Stimulated activated CD4-positive, alpha-beta T cell treated with anti-CD3 and anti-CD28 coated beads, Interleukin-1b, Interleukin-23, amount 100 ng/mL, for 48 hours (primary cell): Measurements from ENCODE around the gene USP37.

Experiments used
- DNase-seq: peaks from one replicate; pipeline ENCODE4 v3.0.0-alpha.2; 2020

USP37 gene

GRCh38 chr2:218429911-218430692, 138.0 kb downstream of the USP37 start:
- no peak for DNase-seq

DNA sequence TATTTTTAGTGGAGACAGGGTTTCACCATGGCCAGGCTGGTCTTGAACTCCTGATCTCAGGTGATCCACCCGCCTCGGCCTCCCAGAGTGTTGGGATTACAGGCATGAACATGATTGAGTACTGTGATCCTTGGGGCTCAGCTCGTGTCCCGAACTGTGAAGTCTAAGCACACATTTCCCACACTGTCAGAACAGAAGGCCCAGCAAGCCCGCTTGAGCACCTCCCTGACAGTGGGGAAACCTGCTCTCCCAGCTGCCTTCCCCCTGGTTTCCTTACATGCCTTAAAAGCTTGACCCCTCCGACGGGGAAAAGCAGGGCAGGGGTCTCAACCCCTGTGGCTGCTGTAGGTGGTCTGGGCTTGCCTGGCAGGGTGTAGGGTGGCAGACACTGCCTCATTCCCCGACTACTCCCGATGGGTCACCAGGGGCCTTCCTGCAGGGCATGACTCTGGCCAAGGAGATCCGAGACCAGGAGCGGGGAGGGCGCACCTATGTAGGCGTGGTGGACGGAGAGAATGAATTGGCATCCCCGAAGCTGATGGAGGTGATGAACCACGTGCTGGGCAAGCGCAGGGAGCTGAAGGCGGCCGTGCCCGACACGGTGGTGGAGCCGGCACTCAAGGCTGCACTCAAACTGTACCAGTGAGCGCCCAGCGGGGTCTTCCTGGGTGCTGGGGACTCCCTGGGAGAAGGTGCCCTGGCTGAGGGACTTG, 139.1 kb downstream of the USP37 start:
- no peak for DNase-seq

DNA sequence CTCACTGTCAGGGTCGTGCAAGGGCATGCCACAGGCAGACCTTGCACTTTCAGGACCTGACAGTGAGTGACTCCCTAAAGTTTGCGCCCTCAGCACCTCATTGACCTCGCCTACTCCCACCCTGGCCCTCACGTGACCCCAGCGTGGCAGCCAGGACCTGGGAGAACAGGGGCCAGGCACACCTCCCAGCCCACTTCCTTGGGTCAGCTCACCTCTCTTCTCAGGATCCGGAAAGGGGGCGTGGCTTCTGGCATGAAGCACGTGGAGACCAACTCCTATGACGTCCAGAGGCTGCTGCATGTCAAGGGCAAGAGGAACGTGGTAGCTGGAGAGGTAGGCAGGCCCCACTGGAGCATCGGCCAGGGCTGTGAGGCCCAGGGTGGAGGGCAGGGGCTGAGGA, 140.4 kb downstream of the USP37 start:
- no peak for DNase-seq

DNA sequence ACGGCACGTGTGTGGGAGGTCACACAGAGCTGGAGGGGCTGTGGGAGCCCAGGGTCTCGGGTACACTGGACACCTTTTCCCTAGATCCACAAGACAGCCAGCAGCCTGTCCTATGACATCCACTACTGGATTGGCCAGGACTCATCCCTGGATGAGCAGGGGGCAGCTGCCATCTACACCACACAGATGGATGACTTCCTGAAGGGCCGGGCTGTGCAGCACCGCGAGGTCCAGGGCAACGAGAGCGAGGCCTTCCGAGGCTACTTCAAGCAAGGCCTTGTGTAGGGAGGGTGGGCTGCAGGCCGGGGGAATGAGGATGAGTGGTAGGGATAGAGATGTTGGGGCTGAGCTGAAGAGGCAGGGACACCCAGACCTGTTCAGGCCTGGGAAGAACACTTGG, 142.6 kb downstream of the USP37 start:
- no peak for DNase-seq

DNA sequence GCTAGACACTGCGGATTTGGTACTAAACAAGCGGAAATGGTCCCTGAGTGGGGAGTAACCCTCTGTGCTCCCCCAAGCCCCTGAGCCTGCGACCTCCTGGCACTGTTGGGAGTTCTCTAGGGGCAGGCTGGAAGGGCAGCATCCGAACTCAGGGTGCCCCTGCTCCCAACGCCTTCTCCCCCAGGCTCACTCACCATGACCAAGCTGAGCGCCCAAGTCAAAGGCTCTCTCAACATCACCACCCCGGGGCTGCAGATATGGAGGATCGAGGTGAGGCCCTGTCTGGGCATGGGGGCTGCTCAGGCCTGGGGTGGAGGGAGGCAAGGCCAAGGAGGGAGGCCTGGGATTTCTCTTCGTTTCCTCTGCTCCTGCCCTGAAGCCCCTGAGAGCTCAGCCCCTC, 144.6 kb downstream of the USP37 start:
- no peak for DNase-seq

DNA sequence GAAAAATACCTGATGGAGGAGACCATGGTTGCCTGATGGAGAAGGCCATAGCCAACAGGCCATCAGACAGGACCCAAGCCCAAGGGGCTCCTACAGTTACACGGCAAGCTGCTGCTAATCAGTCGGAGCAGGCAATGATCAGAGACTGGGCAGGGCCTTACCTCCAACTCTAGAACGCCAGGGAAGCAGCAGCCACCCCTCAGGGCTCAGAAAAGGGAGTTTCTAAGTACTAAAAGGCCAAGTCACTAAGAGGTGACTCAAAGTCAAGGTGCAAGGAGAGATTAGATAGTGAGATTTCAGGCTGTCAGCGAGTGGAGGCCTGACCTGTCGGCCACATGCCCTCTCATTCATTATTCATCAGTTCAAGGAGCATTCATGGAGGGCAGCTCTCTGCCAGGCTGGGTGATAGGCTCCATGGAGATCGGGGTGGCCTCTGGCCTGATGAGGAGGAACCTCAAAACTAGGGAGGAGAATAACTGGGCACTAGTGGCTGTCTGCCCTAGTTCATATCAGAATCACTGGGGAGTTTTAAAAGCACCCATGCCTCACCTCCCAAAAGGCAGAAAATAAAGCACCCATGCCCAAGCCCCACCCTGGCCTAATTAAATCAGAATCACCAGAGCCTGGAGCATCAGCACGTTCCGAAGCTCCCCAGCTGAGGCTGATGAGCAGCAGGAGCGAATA, 145.6 kb downstream of the USP37 start:
- no peak for DNase-seq

- no peak for DNase-seq
Measured at GRCh38 chr2:218421027-218421426, 147.1 kb downstream of the USP37 start.

- no peak for DNase-seq
Measured at GRCh38 chr2:218419630-218420216, 148.4 kb downstream of the USP37 start.

- DNase-seq = no peak
Measured at GRCh38 chr2:218418717-218419458, 149.3 kb downstream of the USP37 start, which contains the start of gene VIL1. TSS of gene VIL1 (plus strand) at chr2:218419123. CDS start at chr2:218423779, 4,656 bp downstream.

DNA sequence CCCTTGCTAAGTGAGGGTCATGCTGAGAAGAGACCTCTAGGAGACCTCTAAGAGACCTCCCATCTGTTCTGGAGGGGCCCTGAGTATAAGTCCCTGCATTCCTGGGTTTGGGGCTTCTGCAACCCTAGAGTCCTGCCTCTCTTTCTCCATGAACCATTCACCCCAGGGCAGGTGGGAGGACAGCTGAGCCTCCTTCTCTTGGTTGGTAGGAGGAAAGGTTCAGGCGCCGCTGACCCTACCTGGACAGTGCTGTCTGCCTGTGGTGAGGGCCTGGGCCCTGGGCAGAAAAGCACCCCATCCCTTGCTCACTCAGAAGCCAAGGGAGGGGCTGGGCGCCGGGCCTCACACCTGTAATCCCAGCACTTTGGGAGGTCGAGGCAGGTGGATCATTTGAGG, 149.8 kb downstream of the USP37 start:
- no peak for DNase-seq

- no peak for DNase-seq
Measured at GRCh38 chr2:218407717-218408116, 160.4 kb downstream of the USP37 start.

DNA sequence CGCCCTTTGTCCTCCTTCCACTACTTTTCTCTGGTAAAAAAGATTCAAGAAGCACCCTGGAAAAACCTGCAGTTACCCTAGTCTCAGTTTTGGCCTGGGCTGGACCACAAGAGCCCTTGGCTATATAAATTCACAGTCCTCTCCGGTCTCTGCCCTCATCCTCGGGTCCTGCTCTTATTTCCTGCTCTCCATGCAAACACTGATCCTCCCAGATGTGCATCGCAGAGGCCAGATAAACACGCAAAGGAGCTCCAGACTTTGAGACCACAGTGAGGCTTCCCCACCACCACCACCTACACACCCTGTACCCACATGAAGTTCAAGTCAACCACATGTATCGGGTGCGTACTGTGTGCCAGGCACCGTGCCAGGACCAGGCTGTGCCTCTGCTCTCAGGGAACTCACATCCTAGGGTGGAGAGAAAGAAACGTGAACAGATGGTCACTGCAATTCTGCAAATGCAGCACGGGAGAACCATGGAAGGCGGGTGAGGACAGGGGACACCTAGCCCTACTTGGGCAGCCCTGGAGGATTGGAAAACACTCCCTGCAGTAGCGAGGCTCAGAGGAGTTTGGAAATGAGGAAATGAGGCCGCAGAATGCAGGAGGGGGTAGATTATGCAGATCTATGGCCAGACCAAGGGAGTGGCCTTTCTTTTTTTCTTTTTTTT, 161.1 kb downstream of the USP37 start:
- peak; percentile 64 for DNase-seq

DNA sequence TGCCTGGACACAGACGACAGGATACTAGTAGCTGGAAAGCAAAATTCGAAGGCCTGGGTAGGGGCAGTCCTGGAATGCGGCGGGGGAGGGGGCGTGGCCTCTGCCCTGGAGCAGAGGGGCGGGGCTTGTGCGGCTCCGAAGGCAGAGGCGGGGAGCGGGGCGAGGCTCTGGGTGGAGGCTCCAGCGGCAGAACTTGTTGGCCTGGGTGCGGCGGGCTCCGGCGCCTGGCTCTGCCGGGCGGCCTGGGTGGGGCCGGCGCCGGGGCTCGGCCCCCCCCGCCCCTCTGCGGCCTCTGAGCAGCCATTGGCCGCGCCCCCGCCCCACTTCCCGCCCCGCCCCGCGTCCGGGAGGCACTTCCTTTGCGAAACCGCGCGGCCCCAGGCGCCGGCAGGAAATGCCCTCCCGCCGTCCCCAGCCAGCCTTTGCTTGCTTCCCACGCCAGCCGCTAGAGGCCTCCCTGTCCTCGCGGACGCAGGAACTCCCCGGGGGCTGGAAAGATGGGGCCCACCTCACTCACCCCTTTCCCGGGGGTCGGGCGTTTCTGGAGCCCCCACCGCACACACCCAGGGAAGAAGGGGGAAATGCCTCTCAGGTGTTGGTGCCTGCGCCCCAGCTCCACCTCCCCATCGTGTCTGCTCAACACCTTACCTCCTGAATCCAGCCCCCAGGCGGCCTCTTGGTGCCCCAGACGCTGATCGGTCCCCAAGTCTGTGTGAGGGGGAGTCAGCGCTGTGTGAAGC, 161.8 kb downstream of the USP37 start:
- peak; percentile 93 for DNase-seq

DNA sequence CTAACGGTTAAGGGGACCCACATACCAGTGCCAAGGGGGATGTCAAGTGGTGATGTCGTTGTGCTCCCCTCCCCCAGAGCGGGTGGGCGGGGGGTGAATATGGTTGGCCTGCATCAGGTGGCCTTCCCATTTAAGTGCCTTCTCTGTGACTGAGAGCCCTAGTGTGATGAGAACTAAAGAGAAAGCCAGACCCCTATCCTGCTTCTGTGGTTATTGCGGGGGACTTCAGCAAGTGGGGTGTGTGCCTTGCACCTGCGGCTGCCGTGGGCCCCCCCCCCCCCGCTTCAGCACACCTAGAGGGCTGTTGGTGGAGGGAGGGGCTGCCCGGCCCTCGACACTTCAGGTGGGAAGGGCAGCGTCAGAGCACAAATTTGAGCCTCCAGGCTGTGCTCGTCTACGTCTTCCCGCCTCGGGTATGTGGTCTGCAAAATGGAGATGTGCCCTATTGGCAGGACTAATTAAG, 162.4 kb downstream of the USP37 start:
- no peak for DNase-seq

GRCh38 chr2:218405086-218405745, 162.9 kb downstream of the USP37 start:
- DNase-seq = no peak

DNA sequence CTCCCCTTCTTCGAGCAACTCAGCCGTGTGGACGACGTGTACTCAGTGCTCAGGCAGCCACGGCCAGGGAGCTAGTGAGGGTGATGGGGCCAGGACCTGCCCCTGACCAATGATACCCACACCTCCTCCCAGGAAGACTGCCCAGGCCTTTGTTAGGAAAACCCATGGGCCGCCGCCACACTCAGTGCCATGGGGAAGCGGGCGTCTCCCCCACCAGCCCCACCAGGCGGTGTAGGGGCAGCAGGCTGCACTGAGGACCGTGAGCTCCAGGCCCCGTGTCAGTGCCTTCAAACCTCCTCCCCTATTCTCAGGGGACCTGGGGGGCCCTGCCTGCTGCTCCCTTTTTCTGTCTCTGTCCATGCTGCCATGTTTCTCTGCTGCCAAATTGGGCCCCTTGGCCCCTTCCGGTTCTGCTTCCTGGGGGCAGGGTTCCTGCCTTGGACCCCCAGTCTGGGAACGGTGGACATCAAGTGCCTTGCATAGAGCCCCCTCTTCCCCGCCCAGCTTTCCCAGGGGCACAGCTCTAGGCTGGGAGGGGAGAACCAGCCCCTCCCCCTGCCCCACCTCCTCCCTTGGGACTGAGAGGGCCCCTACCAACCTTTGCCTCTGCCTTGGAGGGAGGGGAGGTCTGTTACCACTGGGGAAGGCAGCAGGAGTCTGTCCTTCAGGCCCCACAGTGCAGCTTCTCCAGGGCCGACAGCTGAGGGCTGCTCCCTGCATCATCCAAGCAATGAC, 163.6 kb downstream of the USP37 start:
- no peak for DNase-seq

DNA sequence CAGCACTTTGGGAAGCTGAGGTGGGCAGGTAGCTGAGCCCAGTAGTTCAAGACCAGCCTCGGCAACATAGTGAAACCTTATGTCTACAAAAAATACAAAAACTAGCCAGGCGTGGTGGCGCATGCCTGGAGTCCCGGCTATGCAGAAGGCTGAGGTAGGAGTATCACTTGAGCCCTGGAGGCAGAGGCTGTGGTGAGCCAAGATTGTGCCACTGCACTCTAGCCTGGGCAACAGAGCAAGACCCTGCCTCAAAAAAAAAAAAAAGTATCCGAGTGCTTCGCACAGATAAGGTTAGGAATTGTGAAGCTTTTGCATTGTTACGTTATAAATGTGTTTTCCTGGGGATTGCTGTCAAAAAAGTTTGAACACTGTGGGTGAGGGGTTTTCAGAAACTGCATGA, 164.3 kb downstream of the USP37 start:
- DNase-seq = no peak

GRCh38 chr2:218402911-218403411, 165.2 kb downstream of the USP37 start:
- no peak for DNase-seq

DNA sequence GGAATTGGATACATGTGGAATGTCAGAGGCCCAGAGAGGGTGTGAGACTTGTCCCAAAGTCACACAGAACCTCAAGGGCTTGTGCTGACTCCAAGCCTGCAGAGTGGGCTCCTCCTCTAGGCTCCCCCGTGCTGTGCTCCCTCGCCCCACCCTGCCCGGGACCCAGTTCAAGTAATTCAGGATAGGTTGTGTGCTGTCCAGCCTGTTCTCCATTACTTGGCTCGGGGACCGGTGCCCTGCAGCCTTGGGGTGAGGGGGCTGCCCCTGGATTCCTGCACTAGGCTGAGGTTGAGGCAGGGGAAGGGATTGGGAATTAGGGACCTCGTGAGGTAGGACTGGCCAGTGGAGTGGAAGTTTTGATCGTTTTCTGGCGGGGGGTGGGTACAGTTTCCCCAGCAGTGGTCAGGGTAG, 165.7 kb downstream of the USP37 start:
- DNase-seq = no peak

- DNase-seq = no peak
Measured at GRCh38 chr2:218401890-218402289, 166.3 kb downstream of the USP37 start.
